Suppressor macrophage treated with lipopolysaccharide for 4 hours (primary cell): ENCODE data around the gene ABL1.
"Not testable (repeated sequence)": the region's sequence is repeated elsewhere in the genome, so short reads cannot be mapped to it uniquely, and the experiment has no call there.

Experiments
- DNase-seq: peaks from one replicate; pipeline ENCODE4 v3.0.0-alpha.2; 2020

The ABL1 gene

DNA sequence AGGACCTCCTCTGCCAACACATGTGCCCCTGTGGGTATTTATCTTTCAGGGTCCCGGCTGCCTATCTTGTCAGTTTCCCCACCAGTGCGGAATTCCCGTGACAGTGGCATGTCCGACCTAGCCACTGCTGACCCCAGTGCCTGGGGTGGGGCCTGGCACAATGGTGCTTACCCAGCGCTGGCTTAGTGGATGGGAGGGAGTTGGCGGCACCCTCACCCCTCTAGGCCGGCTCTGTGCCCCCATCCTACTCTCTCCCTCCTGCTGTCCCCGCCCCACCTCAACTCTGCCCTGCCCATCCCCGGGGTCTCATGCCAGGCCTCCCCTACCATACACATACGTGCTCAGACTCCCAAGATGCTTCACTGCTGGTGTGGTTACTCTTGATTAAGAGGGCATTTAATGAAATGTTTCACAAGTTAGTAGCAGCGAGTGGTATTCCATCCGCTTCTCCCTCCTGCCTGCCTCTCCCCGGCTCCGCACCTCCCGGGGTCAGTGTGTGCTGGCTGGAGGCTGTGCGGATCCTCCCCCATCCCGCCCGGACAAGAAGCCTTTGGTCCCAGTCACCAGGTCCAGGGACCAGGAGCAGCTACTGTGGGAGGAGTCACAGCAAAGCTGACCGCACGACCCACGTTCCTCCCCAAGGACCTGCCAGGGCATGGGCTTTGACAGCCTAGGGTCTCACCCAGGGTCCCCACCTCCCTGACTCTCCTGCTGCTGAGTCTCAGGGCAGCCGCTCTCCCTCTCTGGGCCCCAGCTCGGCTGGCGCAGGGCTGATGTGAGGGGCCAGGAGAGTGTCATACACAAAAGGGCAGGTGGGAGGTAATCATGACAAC is 71.1 kb downstream of the ABL1 start:
- no peak for DNase-seq

DNA sequence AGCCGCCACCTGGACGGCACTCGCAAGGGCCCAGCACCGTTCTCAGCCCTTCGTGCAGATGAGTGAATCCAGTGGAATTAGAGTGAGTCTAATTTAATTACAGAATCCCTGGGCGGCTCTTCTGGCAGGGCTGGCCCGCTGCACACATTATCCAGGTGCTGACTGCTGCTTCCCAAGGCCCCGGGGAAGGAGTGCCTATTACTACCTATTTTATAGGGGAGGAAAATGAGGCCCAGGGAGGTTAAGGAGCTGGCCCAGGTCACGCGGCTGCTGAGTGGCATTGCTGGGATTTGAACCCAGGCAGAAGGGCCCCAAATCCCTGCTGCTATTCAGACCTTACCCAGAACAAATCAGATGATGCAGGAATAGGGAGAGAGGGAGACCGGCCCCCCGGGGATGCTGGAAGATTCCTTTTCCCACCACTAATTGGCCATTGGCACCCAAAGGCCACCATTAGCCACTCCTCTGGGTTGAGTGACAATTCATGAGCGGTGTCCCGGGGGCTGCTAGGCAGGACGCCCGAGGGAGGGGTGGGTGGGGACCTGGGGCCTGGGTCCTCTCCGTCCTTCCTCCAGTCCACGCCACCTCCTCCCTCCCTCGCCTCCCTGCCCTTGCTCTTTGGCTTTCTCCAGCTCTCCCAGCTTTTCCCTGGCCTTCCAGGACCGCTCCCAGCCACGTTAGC is 71.8 kb downstream of the ABL1 start:
- no peak for DNase-seq

DNA sequence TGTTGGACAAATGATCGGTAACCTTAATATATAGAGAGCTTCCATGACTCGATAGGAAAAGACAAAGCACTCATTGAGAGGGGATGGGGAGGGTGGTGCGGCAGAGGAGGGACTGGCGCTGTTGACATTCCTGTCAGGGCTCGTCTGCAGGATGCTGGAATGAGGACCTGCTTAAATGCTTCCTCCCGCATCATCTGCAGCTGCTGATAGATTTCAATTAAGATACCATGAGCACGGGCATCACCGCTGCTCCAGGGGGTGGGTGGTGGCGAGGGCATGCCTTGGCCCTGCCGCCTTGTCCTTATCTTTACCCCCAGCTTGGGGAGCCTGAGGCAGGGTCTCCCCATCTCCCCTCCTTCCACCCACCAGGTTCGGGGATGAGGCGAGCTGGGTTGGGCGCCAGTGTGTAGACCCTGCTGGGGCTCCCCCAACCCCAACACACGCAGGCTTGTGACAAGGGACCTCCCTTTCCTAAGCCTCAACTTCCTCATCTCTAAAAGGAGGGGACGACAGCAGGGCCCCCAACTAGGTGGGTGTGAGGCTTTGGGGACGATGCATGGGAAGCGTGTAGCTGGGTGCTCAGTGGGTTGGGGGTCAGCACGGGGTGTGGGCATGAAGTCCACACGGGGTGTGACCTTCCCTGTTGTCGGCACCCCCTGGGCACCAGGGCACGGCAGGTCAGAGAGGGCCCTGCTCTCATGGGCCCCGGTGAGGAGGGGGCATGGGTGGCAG is 73.3 kb downstream of the ABL1 start:
- DNase-seq = no peak

DNA sequence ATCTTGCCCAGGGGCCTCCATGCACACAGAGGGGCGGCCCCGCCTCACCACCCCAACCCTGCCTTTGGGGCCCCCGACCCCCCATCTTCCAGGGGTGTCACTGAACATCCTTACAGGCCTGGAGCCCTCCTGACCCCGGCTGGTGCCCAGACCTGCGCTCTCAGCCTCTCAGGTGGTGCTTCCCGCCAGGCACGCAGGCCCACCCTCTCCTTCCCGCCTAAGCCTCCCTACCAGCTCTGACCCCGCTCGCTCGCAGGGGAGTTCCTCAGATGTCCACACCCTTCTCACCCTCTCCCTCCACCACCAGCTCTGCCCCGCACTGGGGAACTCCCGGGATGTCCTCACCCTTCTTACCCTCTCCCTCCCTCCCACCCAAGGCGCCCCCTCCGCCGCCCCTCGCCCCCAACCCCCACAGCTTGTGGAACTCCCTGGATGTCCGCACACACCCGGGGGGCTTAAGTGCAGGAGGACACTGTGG is 73.9 kb downstream of the ABL1 start:
- no peak for DNase-seq

DNA sequence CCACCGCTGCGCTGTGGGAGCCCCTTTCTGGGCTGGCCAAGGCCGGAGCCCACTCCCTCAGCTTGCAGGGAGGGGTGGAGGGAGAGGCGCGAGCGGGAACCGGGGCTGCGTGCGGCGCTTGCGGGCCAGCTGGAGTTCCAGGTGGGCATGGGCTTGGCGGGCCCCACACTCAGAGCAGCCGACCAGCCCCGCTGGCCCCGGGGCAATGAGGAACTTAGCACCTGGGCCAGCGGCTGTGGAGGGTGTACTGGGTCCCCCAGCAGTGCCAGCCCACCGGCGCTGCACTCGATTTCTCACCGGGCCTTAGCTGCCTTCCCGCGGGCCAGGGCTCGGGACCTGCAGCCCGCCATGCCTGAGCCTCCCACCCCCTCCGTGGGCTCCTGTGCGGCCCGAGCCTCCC is 75.0 kb downstream of the ABL1 start:
- DNase-seq = not testable (repeated sequence)

DNA sequence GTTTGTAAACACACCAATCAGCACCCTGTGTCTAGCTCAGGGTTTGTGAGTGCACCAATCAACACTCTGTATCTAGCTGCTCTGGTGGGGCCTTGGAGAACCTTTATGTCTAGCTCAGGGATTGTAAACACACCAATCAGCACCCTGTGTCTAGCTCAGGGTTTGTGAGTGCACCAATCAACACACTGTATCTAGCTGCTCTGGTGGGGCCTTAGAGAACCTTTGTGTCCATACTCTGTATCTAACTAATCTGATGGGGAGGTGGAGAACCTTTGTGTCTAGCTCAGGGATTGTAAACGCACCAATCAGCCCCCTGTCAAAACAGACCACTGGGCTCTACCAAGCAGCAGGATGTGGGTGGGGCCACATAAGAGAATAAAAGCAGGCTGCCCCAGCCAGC is 75.6 kb downstream of the ABL1 start:
- not testable (repeated sequence) for DNase-seq

DNA sequence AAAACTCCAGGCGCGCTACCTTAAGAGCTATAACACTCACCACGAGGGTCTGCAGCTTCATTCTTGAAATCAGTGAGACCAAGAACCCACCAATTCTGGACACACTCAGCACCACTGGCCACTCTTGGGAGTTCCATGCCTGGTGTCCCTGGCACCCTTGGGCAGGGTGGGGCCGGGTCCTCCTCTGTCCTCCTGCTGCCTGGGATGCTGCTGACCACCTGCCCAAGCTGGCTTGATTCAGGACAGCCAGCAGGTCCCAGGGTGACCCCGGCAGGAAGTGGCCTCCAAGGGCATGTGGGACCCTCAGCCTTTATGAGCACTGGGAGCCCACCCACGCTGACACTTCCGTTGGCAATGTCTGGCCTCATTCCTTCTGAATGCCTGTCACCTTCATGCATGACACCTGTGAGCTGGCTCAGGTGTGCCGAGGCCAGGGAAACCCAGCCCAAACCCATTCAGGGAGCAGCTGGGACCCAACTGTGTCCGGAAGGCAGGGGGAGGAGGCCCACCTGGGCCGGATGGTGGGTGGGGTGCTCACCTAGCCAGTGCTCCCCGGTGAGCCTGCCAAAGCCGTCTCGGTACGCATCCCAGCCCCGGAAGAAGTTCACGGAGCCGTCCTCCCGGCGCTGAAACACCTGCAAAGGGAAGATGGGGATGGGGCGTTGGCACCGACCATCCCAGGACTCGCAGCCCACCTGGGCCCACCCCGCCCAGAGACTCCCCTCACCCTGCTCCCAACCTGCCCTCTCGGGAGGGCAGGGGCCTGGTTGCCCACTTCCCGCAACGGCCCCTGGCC is 76.4 kb downstream of the ABL1 start:
- no peak for DNase-seq

DNA sequence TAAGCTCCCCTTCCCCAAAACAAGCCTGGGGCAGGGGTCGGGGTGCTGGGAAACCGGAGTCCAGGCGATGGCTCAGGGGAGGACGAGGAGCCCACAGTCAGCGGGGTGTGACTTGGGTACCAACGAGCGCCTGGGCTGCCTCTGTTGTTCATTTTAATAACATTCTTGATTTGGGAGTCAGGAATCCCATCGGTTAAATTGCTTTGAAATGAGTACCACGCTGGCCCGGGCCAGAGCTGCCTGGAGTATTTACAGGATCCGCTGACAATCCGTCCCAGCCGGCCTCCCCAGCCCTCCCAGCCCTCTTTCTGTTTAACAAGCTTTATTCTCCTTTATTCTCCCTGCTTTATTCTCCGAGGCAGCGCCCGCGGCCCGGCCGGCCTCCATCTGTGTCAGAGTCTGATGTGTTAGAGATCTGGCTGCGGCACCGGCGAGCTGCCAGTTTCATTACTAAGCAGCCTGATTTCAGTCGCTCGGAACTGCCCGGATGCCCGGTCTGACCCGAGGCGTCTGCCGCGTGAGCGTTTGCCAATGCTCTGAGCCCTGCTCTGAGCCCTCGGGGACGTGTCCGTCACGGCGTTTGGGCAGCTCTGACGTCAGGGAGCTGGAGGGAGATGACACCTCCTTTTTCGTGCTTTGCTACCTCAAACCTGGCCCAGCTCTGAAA is 78.0 kb downstream of the ABL1 start:
- DNase-seq = no peak

DNA sequence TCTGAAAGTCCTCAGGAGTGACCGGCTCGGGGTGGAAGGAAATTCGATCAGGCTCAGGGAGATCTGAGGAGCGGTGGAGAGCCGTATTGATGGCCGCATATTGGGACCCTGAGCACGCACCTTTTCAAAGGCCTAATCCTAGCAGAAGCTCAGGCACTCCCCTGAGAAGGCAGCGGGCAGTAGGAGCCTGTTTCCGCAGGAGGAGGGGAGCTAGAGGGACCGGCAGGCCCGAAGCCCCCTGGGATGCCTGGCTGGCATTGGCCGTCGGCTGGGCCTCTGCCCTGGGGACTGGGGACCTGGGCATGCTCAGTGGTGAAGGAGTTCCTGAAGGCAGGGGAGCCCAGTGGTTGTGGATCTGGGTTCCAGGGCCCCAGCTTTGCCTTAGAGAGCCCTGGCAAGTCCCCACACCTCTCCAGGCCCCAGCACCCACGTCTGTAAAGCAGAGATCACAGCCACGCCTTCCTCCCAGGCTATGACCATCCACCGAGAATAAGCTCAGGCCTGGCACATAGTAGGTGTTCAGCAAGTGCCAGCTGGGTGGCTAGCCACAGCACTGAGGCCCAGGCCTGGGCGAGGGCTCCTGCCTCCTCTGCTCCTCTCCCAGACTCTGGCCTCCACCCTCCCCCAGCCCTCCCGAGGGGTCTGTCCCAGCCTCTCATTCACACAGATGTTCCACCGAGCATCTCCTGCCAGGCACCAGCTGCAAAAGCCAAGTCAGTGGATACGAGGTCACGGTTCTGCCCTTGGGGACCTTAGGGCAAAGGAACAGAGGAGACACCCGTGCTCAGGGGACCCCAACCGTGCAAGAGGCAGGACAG is 78.8 kb downstream of the ABL1 start:
- DNase-seq = no peak

DNA sequence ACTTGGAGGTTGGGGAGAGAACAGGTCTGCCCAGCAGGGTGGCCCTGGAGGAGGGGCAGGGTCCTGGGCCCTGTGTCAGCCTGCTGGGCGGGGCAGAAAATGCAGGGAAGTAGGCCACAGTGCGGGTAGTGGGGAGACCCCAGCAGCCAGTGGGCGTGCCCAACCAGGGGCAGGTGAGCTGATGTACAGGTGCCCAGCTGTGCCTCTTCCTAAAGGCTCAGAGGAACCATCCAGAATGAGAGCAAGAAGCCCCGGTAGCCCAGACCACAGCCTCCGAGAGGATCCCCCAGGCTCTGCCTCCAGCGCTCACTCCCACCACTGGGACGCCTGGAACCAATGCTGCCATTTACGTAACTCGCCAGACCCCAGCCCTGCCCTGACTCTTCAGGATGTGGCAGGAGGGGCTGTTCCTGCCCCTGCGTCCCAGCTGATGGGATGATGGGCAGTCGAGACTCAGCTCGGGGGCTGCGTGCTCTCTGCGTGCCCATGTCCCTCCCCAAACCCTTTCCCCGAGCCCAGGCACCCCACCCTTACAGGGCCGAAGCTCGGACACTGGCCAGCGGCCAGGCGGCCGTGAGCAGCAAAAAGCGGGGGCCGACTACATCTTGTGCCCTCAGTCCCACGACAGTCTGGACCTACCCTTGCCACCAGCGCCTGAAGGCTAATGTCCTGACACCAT is 79.5 kb downstream of the ABL1 start:
- no peak for DNase-seq

DNA sequence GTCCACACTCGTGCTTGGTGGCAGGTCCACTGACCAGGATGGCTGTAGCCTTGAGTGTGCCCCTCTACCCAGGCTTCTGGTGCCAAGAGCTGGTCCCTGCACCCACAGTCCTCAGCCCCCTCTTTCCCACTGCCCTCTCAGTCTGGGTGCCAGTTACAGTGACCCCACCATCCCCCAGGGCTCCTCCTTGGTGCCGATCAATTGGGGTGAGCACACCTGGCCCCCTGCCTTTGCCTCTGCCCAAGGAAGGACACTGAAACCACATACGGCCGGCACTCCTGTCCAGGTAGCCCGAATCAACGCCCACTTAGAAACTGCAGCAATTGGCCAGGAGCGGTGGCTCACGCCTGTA is 80.0 kb downstream of the ABL1 start:
- DNase-seq = no peak

DNA sequence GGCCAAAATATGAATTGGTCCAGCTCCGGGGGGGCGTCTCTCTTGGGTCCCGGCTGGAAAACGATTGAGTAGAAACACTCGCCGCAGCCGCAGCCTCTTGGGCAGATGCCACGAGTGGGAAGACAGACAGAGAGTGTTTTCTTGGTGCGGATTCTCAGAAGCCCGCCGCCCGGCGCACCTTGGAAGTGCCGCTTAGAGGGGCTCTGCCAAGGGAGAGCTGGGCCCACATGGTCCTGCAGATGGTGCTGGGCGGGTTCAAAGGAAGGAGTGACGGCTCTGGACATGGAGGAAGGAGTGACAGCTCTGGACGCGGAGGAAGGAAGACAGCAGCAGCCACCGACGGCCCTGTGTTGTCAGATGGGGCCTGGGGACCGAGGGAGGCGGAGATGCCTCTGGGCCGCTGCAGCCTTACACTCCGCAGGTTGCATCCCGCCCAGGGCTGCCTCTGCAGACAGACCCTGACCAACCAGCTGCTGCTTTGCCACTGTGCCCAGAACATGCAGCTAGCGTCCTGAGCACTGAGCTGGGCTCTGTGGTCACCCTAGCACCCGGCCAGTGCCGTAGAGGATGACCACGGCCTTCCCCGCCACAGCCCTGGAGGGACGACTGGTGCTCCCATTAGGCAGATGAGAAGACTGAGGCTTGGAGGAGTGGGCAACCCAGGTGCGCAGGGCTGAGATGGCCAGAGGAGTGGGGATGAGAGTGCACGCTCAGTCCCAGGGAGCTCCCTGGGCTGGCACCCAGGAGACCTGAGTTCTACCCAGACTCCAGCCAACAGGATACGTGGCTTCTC is 82.3 kb downstream of the ABL1 start:
- DNase-seq = no peak

DNA sequence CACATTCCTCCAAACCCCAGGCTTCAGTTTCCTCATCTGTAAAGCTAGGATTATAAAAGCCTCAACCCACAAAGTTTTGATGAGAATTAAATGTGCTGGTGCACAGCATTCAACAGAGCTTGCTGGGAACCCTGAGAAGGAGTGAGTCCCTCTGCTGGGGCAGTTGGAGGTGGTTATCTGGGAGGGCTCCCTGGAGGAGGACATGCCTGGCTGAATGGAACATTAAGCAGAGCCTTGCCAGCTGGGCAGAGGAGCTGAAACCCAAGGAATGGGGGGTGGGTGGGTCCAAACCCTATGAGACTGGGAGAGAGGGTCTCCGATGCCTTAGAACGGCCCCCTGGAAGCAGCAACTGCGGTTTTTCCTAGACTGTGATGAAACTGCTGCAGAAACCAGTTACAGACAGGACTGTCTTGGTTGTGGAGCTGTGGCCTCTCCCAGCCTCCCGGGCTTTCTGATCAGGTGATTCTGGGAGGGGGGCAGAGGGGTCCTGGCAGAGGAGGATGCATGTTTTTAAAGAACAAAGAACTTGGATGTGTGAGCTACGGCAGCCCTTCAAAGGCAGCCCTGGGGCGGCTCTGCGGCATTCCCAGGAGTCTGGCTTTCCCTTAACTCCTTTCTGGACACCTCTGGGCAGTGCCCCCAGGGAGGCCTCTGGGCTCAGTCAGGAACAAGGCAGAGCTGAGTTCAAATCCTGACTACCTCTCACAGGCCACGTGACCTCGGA is 83.2 kb downstream of the ABL1 start:
- DNase-seq = no peak

DNA sequence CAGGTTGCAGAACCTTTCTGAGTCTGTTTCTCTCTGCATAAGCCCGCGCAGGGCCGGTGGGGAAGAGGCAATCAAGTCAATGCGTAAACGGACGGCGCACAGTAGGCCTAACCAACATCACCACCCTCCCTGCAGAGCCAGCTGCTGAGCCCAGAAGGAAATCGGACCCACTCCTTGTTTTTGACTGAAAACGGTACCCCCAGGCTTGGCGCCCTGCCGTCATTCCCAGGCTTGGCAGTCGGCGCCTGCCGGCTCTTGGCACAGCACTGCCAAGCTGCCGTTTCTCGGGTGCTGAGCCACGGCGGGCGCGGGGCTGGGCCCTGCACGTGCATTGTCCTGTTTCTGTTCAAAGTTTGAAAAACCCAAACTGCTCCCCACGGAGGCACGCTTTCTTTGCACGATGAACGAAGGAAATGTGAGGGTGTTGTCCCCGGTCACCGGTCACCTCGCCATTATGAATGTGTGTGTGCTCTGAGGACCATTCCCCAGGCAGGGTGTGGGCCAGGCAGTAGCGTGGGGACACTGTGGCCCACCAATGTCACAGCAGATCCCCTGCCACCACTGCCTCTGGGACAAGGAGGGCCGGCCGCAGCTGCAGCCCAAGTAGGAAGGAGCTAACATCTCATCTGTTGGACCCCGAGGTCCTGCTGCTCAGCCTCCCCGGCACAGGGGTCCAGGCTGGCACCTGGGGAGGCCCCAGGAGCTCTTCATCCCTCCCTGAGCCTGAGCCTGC is 83.9 kb downstream of the ABL1 start:
- DNase-seq = no peak

DNA sequence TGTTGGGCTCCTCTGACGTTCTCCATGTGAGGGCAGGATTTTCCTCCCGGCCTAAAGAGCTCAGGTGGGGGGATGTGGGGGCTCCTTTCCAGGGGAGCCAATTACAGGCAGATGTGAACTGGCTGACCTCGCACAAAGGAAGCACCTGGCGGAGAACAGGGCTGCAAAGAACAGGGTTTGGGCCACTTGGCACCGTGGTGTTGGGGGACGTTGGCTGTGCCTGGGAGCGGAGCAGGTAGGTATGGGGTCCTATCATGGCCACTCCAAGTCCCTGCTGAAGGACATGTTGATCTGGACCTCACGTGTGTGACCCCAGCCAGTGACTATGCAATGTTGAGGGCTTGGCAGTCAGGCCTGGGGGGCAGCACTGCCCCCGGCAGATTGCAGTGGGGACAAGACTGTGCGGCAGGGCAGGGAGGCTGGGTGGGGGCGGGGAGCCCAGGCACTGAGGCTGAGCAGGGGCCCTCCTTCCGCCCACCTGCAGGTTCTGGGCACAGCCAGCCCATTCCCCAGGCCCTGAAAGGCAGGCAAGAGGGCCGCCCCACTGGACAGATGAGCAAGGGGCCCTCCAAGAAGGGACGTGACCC is 84.6 kb downstream of the ABL1 start:
- no peak for DNase-seq

DNA sequence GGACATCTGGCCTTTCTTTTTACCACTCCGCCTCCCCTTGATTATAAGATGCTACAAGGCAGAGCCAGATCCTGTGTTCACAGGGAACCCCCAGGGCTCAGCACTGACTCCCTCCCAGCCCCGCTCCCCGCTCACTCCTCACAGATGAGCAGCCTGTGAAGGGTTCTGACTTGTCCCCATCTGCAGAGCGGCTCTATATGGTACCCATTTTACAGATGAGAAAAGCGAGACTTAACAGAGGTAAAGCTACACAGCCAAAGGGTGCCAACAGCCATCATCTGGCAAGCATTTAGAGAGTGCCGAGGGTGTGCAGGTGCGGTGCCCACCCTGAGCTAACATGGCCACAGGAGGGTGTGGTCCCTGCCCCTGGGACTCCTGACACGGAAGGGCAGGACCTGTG is 85.2 kb downstream of the ABL1 start:
- DNase-seq = no peak

DNA sequence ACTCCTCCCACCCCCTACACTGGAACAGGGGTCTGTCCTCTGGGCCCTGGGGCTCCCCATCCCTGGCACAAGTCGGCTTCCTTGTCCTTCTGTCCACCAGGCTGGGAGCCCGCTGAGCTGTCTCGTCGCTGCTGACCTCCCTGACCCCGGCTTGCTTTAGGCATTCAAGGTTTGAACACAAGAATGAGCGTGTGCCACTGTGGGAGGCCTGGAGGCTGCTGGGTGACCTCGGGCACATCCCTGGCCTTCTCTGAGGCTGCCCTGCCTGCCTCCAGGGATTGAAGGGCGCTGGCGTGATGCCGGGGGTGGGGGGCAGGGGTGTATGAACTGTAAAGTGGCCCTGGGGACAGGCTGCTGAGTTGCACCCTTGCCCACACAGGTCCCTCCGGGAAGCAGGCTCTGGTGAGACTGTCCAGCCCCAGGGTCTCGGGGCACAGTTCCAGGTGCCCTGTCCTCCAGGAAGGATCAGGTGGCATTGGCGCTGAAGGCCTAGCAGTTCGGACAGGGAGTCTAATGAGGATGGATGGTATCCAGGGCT is 85.8 kb downstream of the ABL1 start:
- DNase-seq = no peak
